Endothelial cell (in vitro differentiated cells): ENCODE results near the gene CYP27C1. TPM values are rescaled to one million over a fixed set of nuclear protein-coding genes. Genes with fewer than 3 reads are reported as not detected.
"Not testable (repeated sequence)": the region's sequence is repeated elsewhere in the genome, so short reads cannot be mapped to it uniquely, and the experiment has no call there.

Experiments
- DNase-seq: peaks from one replicate; pipeline ENCODE4 v3.0.0; 2021; ENCODE audit warnings: low spot score
- H3K27ac Mint-ChIP-seq: one replicate; pipeline ENCODE4 v1.8.0; 2021; ENCODE audit warnings: mixed read lengths, inconsistent platforms; ENCODE audit not compliant: unreplicated experiment
- H3K27me3 Mint-ChIP-seq: one replicate; pipeline ENCODE4 v1.8.0; 2021; ENCODE audit warnings: mild to moderate bottlenecking, moderate library complexity, mixed read lengths, inconsistent platforms; ENCODE audit not compliant: unreplicated experiment
- H3K36me3 Mint-ChIP-seq: one replicate; pipeline ENCODE4 v1.8.0; 2021; ENCODE audit warnings: mild to moderate bottlenecking, low read depth, mixed read lengths, inconsistent platforms; ENCODE audit not compliant: unreplicated experiment
- H3K4me1 Mint-ChIP-seq: one replicate; pipeline ENCODE4 v1.8.0; 2021; ENCODE audit warnings: mild to moderate bottlenecking, mixed read lengths, inconsistent platforms; ENCODE audit not compliant: unreplicated experiment
- H3K4me3 Mint-ChIP-seq: one replicate; pipeline ENCODE4 v1.8.0; 2021; ENCODE audit warnings: mild to moderate bottlenecking, mixed read lengths, inconsistent platforms; ENCODE audit not compliant: unreplicated experiment
- H3K9me3 Mint-ChIP-seq: one replicate; pipeline ENCODE4 v1.8.0; 2021; ENCODE audit warnings: mixed read lengths, inconsistent platforms; ENCODE audit not compliant: unreplicated experiment
- total RNA-seq: library from RNA; stranded (reverse); fragmentation: NEBNext Ultra II Directional; extraction: Animal tissue kit (Norgen Biotek cat#: 25700); gene quantifications from one replicate; pipeline ENCODE4 v1.2.1, GENCODE V29; 2021; ENCODE audit not compliant: unreplicated experiment
- TF ChIP-seq, protein P1 (sequence below): fragments of 200-600 bp; sonication (generic); IDR thresholded peaks from one replicate; pipeline ENCODE4 v1.5.0; 2021; ENCODE audit warnings: antibody characterized with exemption; ENCODE audit not compliant: unreplicated experiment

The CYP27C1 gene
- total RNA-seq, 1 donor from 2014 or later = 6.4 TPM

DNA sequence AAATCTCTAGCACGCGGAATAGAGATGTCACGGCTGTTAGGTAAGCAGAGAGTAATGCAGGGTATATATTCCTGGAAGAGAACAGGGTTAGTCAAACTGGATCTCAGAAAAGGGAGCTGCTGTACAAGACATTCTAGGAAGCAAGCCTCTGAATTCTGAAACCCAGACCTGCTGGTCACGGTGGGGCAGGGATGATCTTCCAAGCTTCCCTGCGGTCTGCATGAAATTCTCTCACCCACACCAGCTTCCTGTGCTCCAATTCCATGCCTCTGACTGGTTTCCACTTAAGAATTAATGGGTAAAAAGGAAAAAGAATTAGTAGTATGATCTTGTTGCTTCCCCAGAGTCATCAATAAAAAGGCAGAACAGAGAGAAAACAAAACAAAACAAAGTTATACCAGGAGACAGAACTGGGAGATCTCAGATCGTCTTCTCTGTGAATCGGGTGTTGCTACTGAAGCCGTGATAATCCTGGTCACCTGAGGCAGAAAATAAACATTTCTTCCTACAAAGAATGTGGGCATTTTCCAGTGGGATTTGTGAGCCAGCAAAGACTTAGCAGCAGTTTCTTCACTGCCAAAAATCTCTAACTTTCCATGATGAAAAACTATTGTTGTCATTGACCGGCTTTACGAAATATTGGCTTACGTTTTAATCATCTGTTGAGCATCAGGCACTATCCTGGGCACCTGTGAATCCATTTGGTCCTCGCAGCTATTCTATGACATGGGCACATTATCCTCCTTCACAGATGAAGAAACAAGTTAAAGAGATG lies 5.3 kb upstream of the CYP27C1 start:
- no peak overlapping the region for H3K4me3 Mint-ChIP-seq
- TF ChIP-seq, protein P1, sequence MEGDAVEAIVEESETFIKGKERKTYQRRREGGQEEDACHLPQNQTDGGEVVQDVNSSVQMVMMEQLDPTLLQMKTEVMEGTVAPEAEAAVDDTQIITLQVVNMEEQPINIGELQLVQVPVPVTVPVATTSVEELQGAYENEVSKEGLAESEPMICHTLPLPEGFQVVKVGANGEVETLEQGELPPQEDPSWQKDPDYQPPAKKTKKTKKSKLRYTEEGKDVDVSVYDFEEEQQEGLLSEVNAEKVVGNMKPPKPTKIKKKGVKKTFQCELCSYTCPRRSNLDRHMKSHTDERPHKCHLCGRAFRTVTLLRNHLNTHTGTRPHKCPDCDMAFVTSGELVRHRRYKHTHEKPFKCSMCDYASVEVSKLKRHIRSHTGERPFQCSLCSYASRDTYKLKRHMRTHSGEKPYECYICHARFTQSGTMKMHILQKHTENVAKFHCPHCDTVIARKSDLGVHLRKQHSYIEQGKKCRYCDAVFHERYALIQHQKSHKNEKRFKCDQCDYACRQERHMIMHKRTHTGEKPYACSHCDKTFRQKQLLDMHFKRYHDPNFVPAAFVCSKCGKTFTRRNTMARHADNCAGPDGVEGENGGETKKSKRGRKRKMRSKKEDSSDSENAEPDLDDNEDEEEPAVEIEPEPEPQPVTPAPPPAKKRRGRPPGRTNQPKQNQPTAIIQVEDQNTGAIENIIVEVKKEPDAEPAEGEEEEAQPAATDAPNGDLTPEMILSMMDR = no peak
- H3K36me3 Mint-ChIP-seq = peaks cover 3% of the 10 kb centered on the region
- DNase-seq = no peak
- peaks cover 4% of the 10 kb centered on the region for H3K27me3 Mint-ChIP-seq
- H3K9me3 Mint-ChIP-seq = no peaks in the 10 kb centered on the region
- H3K27ac Mint-ChIP-seq = no peak overlapping the region
- peaks cover 24% of the 10 kb centered on the region for H3K4me1 Mint-ChIP-seq

DNA sequence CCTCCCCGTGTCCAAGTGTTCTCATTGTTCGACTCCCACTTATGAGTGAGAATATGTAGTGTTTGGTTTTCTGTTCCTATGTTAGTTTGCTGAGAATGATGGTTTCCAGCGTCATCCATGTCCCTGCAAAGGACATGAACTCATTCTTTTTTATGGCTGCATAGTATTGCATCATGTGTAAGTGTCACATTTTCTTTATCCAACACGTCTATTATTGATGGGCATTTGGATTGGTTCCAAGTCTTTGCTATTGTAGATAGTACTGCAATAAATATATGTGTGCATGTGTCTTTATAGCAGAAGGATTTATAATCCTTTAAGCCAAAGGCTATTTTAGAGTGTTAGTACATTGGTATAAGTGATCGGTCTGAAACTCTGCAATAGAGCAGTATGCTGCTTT lies 4.0 kb upstream of the CYP27C1 start:
- not testable (repeated sequence) for H3K9me3 Mint-ChIP-seq, H3K27ac Mint-ChIP-seq, H3K27me3 Mint-ChIP-seq, H3K36me3 Mint-ChIP-seq, DNase-seq, H3K4me3 Mint-ChIP-seq
- peaks cover 27% of the 10 kb centered on the region for H3K4me1 Mint-ChIP-seq

DNA sequence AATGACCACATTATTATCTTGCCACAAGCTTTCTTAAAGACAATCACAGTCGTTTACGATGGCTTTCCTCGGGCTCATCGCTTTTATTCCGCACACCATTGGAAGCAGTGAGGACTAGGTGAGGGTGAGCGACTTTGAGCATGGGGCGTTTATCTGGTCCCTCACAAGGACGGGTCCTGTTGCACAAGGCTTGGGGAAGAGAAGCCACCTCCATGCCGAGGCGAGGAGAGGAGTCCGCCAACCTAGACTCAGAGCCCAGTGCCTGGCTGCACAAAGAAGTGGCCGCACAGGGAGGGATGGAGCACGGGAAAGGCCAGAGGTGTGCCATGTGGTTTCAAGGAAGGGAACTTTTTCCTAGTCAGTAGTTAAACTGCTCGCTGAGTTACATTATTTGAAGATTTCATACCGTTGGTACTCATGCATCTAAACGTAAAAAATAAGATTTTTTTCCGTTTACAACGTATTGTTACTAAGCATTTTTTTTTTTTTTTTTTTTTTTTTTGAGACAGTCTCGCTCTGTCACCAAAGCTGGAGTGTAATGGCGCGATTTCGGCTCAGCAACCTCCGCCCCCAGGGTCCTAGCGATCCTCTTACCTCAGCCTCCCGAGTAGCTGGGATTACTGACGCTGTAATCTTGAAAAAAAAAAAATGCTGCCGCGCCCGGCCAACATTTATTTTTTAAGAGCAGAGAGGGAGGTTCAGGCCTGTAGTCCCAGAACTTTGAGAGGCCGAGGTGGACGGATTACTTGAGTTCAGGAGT lies 849 bp upstream of the CYP27C1 start:
- DNase-seq = peak; percentile 32
- H3K4me1 Mint-ChIP-seq = peaks cover 35% of the 10 kb centered on the region
- TF ChIP-seq, protein P1 = no peak

DNA sequence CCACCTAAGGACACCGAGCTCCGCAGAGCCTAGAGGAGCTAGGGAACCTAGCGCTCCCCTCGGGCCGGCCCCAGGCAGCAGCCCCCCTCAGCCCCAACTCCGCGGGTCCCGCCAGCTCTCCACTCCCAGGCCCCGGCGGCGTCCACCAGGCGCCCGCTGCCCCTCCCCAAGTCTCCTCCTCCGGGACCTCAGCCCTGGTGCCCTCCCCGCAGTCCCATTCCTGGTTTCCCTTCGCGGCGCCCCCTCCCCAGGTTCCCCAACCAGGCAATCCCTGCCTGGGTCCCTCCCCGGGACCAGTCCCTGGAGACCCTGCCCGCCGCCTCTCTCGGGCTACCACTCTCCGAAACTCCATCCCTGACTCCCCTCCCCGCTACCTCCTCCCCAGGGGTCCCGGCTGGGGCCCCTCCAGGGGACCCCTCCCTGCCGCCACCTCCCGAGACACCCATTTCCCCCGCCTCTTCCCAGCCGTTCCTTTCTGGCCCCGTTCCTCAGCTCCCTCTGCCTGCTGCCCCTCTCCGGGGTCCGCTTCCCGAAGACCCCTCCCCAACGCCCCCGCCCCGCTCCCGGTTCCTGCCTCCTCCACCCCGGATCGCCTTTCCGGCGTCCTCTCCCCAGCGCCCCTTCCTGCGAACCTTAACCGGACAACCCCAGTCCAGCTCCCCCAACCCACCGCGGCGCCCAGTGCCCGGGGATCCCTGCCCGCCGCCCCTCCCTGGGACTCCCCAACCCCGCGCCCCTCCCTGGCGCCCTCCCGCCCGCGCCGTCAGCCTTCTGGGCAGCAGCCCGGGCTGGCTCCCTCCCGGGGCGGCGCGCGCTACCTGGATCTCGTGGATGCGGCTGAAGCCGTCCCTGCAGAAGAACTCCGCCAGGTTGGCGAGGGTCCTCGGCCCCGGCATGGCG lies 678 bp downstream of the CYP27C1 start:
- Mint-ChIP-seq H3K4me3 (peak overlapping the region; percentile 96), H3K27me3 (peaks cover 13% of the 10 kb centered on the region), H3K36me3 (peaks cover 6% of the 10 kb centered on the region), H3K4me1 (peaks cover 24% of the 10 kb centered on the region), H3K9me3 (no peaks in the 10 kb centered on the region), H3K27ac (no peak overlapping the region)
- TF ChIP-seq, protein P1 = no peak
- peak; percentile 62 for DNase-seq

More for the DNA sequence above, 849 bp upstream of the CYP27C1 start:
- Mint-ChIP-seq H3K27me3 (peaks cover 15% of the 10 kb centered on the region), H3K36me3 (peaks cover 6% of the 10 kb centered on the region), H3K4me3 (peak overlapping the region; percentile 99), H3K9me3 (no peaks in the 10 kb centered on the region), H3K27ac (no peak overlapping the region)

DNA sequence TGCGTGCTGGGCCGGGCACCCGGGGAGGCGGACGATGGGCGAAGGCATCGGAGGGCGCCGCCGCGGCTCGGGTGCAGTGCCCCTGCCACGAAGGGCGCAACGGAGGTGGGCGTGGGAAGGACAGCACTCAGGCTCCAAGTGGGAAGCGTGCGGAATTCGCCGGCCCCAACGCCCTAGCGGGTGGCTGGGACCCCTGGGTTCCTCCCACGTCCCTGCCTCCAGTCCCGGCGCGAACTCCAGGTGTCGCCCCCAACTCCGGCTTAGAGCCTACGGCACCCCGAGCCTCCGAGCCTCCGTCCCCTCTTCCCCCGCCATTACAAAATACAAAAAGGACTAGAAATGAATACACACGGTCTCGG lies 1.3 kb downstream of the CYP27C1 start:
- Mint-ChIP-seq H3K27ac (no peak overlapping the region), H3K27me3 (peaks cover 13% of the 10 kb centered on the region), H3K36me3 (peaks cover 6% of the 10 kb centered on the region), H3K9me3 (no peaks in the 10 kb centered on the region), H3K4me1 (peaks cover 24% of the 10 kb centered on the region), H3K4me3 (peak overlapping the region; percentile 96)
- TF ChIP-seq, protein P1 = no peak
- DNase-seq = peak; percentile 16
